Adrenal gland (tissue), 5 donors: ENCODE measurements around the gene AP4E1.

Source experiments
- POLR2A ChIP-seq, 2 donors: fragments of 450-650 bp; IDR thresholded peaks; one replicate each; pipeline ENCODE4 v1.6.1; 2017; ENCODE audit warnings: antibody characterized with exemption in 2 of 2, mild to moderate bottlenecking in 2 of 2, moderate library complexity in 1 of 2
- TF ChIP-seq, protein P1 (sequence below), 6 experiments: fragments of 450-650 bp in 4 of 6; fragments of 200-600 bp in 2 of 6; sonication (generic) in 1 of 6; IDR thresholded peaks; 1 replicate in 5 of 6; 2 replicates in 1 of 6; pipeline versions ENCODE4 v1.5.1 to v1.8.0; 2016 to 2021; ENCODE audit warnings: antibody characterized with exemption in 6 of 6, mild to moderate bottlenecking in 2 of 6, moderate library complexity in 1 of 6
- donor health status: DM: no; HTN: no; CAD: no.

DNA sequence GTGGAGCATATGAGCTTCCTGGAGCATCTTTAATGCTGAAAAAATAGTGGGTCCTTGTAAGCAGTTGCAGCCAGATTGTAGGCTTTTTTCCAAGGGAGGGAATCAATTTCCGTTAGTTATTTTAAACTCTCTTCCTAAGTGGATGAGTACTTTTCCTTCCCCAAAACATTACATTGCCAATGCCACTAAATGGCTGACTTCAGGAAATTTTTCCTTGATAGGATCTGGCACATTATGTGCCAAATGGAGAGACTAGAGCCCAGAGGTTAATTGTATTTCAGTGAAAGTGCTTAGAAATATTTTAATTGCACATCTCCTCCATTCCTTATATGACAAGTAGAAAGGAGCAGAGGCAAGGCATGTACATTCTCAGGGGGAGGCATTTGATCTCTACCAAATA is 102.7 kb downstream of the AP4E1 start:
- TF ChIP-seq, protein P1, sequence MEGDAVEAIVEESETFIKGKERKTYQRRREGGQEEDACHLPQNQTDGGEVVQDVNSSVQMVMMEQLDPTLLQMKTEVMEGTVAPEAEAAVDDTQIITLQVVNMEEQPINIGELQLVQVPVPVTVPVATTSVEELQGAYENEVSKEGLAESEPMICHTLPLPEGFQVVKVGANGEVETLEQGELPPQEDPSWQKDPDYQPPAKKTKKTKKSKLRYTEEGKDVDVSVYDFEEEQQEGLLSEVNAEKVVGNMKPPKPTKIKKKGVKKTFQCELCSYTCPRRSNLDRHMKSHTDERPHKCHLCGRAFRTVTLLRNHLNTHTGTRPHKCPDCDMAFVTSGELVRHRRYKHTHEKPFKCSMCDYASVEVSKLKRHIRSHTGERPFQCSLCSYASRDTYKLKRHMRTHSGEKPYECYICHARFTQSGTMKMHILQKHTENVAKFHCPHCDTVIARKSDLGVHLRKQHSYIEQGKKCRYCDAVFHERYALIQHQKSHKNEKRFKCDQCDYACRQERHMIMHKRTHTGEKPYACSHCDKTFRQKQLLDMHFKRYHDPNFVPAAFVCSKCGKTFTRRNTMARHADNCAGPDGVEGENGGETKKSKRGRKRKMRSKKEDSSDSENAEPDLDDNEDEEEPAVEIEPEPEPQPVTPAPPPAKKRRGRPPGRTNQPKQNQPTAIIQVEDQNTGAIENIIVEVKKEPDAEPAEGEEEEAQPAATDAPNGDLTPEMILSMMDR (IDR thresholded peaks at IDR 0.05) = no peak
- no peak for TF ChIP-seq POLR2A (IDR thresholded peaks at IDR 0.05)
